ENCODE data around the gene VCX. TPM values are rescaled to one million over a fixed set of nuclear protein-coding genes. Genes with fewer than 3 reads are reported as not detected.

Gene VCX
- total and polyA plus RNA-seq, 2 of the 4 experiments (the other 2 are of a cell fraction), result not detected

DNA sequence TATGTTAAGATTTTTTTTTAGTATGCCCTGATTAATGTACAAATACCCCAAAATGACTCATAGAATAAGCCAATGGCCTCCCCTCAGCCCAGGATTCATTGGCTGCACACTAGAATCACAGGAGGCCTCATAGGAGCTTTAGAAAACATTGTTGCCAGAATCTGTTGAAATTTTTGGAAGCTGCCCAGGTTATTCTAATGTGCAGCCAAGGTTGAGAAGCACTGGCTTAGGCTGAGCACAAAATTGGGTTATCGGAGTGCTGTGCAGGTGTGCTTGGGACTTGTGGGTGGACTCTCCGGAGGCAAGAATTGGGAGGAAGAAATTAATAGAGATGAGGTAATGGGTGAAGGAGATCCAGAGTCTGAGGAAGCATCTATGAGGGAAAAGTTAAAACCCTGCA is 41.3 kb upstream of the VCX start:
- H3K79me1 ChIP-seq (ENCODE audit: low read depth in 1 of 2, low read length in 2 of 2), result no peaks in the 10 kb centered on the region
- H3K14ac ChIP-seq (replicated peaks; ENCODE audit: low read depth, low read length), result no peak overlapping the region
- no peak overlapping the region for H2BK20ac ChIP-seq (ENCODE audit: low read depth, low read length)
- H2AFZ ChIP-seq (replicated peaks; ENCODE audit: low read length, poor library complexity), result no peak overlapping the region
- no peak overlapping the region for H3K4me2 ChIP-seq (ENCODE audit: low read depth, low read length)
- H3K27ac ChIP-seq (ENCODE audit: insufficient read depth, low read length), result no peak overlapping the region
- no peak overlapping the region for H2BK120ac ChIP-seq (ENCODE audit: low read depth, low read length)
- no peak overlapping the region for H3K4me3 ChIP-seq (ENCODE audit: insufficient read depth, low read depth, low read length)
- WGBS, 2 experiments (ENCODE audit: extremely low coverage in 2 of 2, insufficient read length in 1 of 2), result 56% methylated on average over 2 of the region's 2 CpGs; no CpG with 5 or more reads in 1 of the 2 experiments
- H2BK5ac ChIP-seq (ENCODE audit: low read depth, low read length, poor library complexity, severe bottlenecking), result no peak overlapping the region
- no peak overlapping the region for H3K56ac ChIP-seq (ENCODE audit: extremely low read depth, insufficient read depth, low read length)
- no peak overlapping the region for H2AK5ac ChIP-seq (ENCODE audit: low read depth, low read length)
- dilution Hi-C loops (cut with HindIII; ENCODE audit: low sequenced_read_pairs, unreplicated experiment), result no loop called here
- no peak overlapping the region for H3K9ac ChIP-seq (ENCODE audit: low read depth, low read length)
- H4K8ac ChIP-seq (ENCODE audit: low read depth in 2 of 2, low read length in 2 of 2), result no peak overlapping the region
- peaks cover 4% of the 10 kb centered on the region; the same call in 1 of the 2 replicates for H3K9me3 ChIP-seq (ENCODE audit: control insufficient read depth, insufficient read depth, low read length)
- BruUV-seq (replicated peaks), result no TSS peak
- H3K18ac ChIP-seq (ENCODE audit: low read depth, low read length), result no peak overlapping the region
- intact Hi-C loops (cut with micrococcal nuclease), result no loop called here
- H3K23ac ChIP-seq (ENCODE audit: low read depth, low read length), result no peak overlapping the region
- no peaks in the 10 kb centered on the region for H3K36me3 ChIP-seq (ENCODE audit: control insufficient read depth, insufficient read depth, low read length)
- H3K4me1 ChIP-seq (ENCODE audit: control insufficient read depth, insufficient read depth, low read length), result no peaks in the 10 kb centered on the region
- no peak overlapping the region for H2BK15ac ChIP-seq (ENCODE audit: low read depth, low read length)
- no peak for DNase-seq
- in situ Hi-C loops (cut with MboI; ENCODE audit: low sequenced_read_pairs), result no loop called here
- H4K5ac ChIP-seq (ENCODE audit: low read depth, low read length), result no peak overlapping the region
- H4K91ac ChIP-seq (ENCODE audit: insufficient read depth, low read depth, low read length), result no peak overlapping the region
- no peaks in the 10 kb centered on the region for H4K20me1 ChIP-seq (ENCODE audit: insufficient read depth, low read length)
- TF ChIP-seq SMC3 (IDR thresholded peaks at IDR 0.05; ENCODE audit: low read depth, low read length) (no peak), RFX5 (IDR thresholded peaks at IDR 0.05; ENCODE audit: low read depth, low read length) (no peak), FOS (IDR thresholded peaks at IDR 0.05; ENCODE audit: low read depth, low read length) (no peak), RAD21 (IDR thresholded peaks at IDR 0.05; ENCODE audit: low read length) (no peak), MAZ (IDR thresholded peaks at IDR 0.05; ENCODE audit: borderline replicate concordance, low read depth, low read length) (no peak), CHD1 (IDR thresholded peaks at IDR 0.05; ENCODE audit: low read depth, low read length) (no peak), NFE2L2 (IDR thresholded peaks at IDR 0.05; ENCODE audit: low read depth, low read length) (no peak), POLR2A (IDR thresholded peaks at IDR 0.05; ENCODE audit: low read depth, low read length) (no peak)
- TF ChIP-seq, protein P1, sequence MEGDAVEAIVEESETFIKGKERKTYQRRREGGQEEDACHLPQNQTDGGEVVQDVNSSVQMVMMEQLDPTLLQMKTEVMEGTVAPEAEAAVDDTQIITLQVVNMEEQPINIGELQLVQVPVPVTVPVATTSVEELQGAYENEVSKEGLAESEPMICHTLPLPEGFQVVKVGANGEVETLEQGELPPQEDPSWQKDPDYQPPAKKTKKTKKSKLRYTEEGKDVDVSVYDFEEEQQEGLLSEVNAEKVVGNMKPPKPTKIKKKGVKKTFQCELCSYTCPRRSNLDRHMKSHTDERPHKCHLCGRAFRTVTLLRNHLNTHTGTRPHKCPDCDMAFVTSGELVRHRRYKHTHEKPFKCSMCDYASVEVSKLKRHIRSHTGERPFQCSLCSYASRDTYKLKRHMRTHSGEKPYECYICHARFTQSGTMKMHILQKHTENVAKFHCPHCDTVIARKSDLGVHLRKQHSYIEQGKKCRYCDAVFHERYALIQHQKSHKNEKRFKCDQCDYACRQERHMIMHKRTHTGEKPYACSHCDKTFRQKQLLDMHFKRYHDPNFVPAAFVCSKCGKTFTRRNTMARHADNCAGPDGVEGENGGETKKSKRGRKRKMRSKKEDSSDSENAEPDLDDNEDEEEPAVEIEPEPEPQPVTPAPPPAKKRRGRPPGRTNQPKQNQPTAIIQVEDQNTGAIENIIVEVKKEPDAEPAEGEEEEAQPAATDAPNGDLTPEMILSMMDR (conservative IDR thresholded peaks at IDR 0.05; ENCODE audit: low read depth, low read length), result no peak
- TF ChIP-seq, protein P2, sequence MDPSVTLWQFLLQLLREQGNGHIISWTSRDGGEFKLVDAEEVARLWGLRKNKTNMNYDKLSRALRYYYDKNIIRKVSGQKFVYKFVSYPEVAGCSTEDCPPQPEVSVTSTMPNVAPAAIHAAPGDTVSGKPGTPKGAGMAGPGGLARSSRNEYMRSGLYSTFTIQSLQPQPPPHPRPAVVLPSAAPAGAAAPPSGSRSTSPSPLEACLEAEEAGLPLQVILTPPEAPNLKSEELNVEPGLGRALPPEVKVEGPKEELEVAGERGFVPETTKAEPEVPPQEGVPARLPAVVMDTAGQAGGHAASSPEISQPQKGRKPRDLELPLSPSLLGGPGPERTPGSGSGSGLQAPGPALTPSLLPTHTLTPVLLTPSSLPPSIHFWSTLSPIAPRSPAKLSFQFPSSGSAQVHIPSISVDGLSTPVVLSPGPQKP (IDR thresholded peaks at IDR 0.05; ENCODE audit: borderline replicate concordance, low read depth, low read length), result no peak
- TF ChIP-seq, protein P3, sequence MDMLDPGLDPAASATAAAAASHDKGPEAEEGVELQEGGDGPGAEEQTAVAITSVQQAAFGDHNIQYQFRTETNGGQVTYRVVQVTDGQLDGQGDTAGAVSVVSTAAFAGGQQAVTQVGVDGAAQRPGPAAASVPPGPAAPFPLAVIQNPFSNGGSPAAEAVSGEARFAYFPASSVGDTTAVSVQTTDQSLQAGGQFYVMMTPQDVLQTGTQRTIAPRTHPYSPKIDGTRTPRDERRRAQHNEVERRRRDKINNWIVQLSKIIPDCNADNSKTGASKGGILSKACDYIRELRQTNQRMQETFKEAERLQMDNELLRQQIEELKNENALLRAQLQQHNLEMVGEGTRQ (IDR thresholded peaks at IDR 0.05; ENCODE audit: low read depth, low read length), result no peak
- no peak overlapping the region for H3K4ac ChIP-seq (ENCODE audit: low read depth, low read length)
- no peaks in the 10 kb centered on the region for H3K9me1 ChIP-seq (ENCODE audit: insufficient read depth, low read length)
- ChIA-PET POLR2A (ENCODE audit: unreplicated experiment) (no interaction called here), CTCF (no interaction called here)
- H2AK9ac ChIP-seq (replicated peaks; ENCODE audit: low read depth, low read length, poor library complexity), result no peak overlapping the region
- H3K27me3 ChIP-seq (ENCODE audit: control insufficient read depth, insufficient read depth, low read length), result no peaks in the 10 kb centered on the region
- ATAC-seq (ENCODE audit: low read depth), result no peak

Measured in IMR-90 (cell line).